Measurements from ENCODE around the gene IGFN1. TPM values are rescaled to one million over a fixed set of nuclear protein-coding genes. Genes with fewer than 3 reads are reported as not detected.

The IGFN1 gene
- total and polyA plus RNA-seq, 2 of the 8 experiments (the other 6 are each of a cell fraction or from before 2014, with no cell fraction given), result not detected

GRCh38 chr1:201223852-201224665 lies 33.4 kb downstream of the IGFN1 start:
- Histone ChIP-seq H2AK5ac (ENCODE audit: low read depth, low read length) (no peak overlapping the region), H2BK12ac (ENCODE audit: low read depth, low read length) (no peak overlapping the region), H4K5ac (ENCODE audit: insufficient read length, low read depth, low read length) (no peak overlapping the region), H3K23ac (ENCODE audit: insufficient read length) (no peak overlapping the region), H2BK5ac (ENCODE audit: low read depth, low read length) (no peak overlapping the region), H2BK20ac (ENCODE audit: low read length) (no peak overlapping the region), H3K4me3 (ENCODE audit: extremely low read depth in 1 of 4, insufficient read depth in 2 of 4, low read depth in 3 of 4, low read length in 4 of 4) (no peak overlapping the region), H3K27ac (ENCODE audit: low read depth, low read length) (no peak overlapping the region), H3K9me3 (ENCODE audit: insufficient read depth in 2 of 2, low read depth in 1 of 2, low read length in 1 of 2) (no peaks in the 10 kb centered on the region), H3K14ac (ENCODE audit: insufficient read length) (no peak overlapping the region), H4K91ac (replicated peaks; ENCODE audit: insufficient read length, low read length) (no peak overlapping the region), H3K18ac (ENCODE audit: extremely low read depth, low read length) (no peak overlapping the region), H4K8ac (ENCODE audit: extremely low read depth, insufficient read depth, low read length) (no peak overlapping the region), H2BK120ac (replicated peaks; ENCODE audit: low read depth, low read length) (no peak overlapping the region), H3K27me3 (replicated peaks in 1 of 4; ENCODE audit: control insufficient read depth in 3 of 4, extremely low read depth in 1 of 4, insufficient read depth in 3 of 4, low read length in 3 of 4) (no peaks in the 10 kb centered on the region), H4K20me1 (replicated peaks in 1 of 2; ENCODE audit: control insufficient read depth in 1 of 2, insufficient read depth in 2 of 2, low read length in 2 of 2) (no peaks in the 10 kb centered on the region), H3K79me1 (ENCODE audit: low read depth, low read length) (no peaks in the 10 kb centered on the region), H2BK15ac (ENCODE audit: low read length) (no peak overlapping the region), H3K56ac (replicated peaks; ENCODE audit: insufficient read length, low read depth, low read length) (no peak overlapping the region), H3K4me1 (replicated peaks in 1 of 4; ENCODE audit: control insufficient read depth in 3 of 4, insufficient read depth in 4 of 4, low read length in 3 of 4) (no peaks in the 10 kb centered on the region), H3K23me2 (ENCODE audit: low read depth, low read length) (no peaks in the 10 kb centered on the region), H3K79me2 (ENCODE audit: control insufficient read depth in 1 of 2, insufficient read depth in 2 of 2, low read length in 2 of 2) (no peaks in the 10 kb centered on the region), H3K36me3 (ENCODE audit: control insufficient read depth in 2 of 4, insufficient read depth in 4 of 4, low read length in 3 of 4) (no peaks in the 10 kb centered on the region), H3K4ac (replicated peaks; ENCODE audit: insufficient read length, low read depth, low read length) (no peak overlapping the region), H2AFZ (ENCODE audit: low read length) (no peak overlapping the region), H3K4me2 (ENCODE audit: insufficient read depth in 1 of 2, low read depth in 2 of 2, low read length in 2 of 2) (no peak overlapping the region), H3K9ac (replicated peaks in 1 of 4; ENCODE audit: extremely low read depth in 1 of 4, low read depth in 3 of 4, low read length in 3 of 4) (no peak overlapping the region)
- DNase-seq (ENCODE audit: low read depth in 1 of 2, low spot score in 2 of 2) (peak in 1 of 2 experiments; percentile 28), FAIRE-seq (no peak)
- CTCF ChIA-PET (ENCODE audit: partially characterized antibody), result interaction anchor here (0.8 to 3.9 kb wide), 18 partner anchors 9 to 206 kb away, joined by 3 to 19 read pairs (median 5); no protein-coding TSS in a partner anchor
- 92% methylated on average over 16 of the region's 17 CpGs; no CpG with 5 or more reads in 1 of the 2 experiments for WGBS, 2 experiments (ENCODE audit: extremely low coverage in 1 of 2, insufficient coverage in 1 of 2, insufficient read length in 1 of 2, insufficient replicate concordance in 2 of 2, low coverage in 1 of 2, low lambda C conversion rate in 2 of 2, missing lambda C conversion rate in 1 of 2)
- POLR2A ChIA-PET (ENCODE audit: partially characterized antibody), result no interaction called here
- TF ChIP-seq SP4 (IDR thresholded peaks at IDR 0.05; ENCODE audit: low read length) (no peak), TBP (IDR thresholded peaks at IDR 0.05; ENCODE audit: low read depth, low read length) (no peak), MAFK (IDR thresholded peaks at IDR 0.05; ENCODE audit: low read depth, low read length) (no peak), PHF8 (conservative IDR thresholded peaks at IDR 0.05; ENCODE audit: low read depth, low read length) (no peak), YY1 (IDR thresholded peaks at IDR 0.05; ENCODE audit: low read depth, low read length) (no peak), ATF2 (IDR thresholded peaks at IDR 0.05; ENCODE audit: low read length) (no peak), BRCA1 (IDR thresholded peaks at IDR 0.05; ENCODE audit: low read depth, low read length) (no peak), SIN3A (conservative IDR thresholded peaks at IDR 0.05 in 1 of 2, IDR thresholded peaks at IDR 0.05 in 1 of 2; ENCODE audit: low read depth in 1 of 2, low read length in 2 of 2) (no peak), FOSL1 (IDR thresholded peaks at IDR 0.05; ENCODE audit: insufficient read depth, low read depth, low read length) (no peak), POLR2AphosphoS5 (IDR thresholded peaks at IDR 0.05; ENCODE audit: low read depth, low read length) (no peak), EGR1 (IDR thresholded peaks at IDR 0.05; ENCODE audit: borderline replicate concordance, low read depth, low read length) (no peak), CBX8 (IDR thresholded peaks at IDR 0.05; ENCODE audit: borderline replicate concordance, low read depth, low read length) (no peak)

All from H1 (cell line).